Measurements from ENCODE around the gene SSTR3.

The SSTR3 gene

GRCh38 chr22:37241351-37242142 lies 29.3 kb upstream of the SSTR3 start:
- H3F3A ChIP-seq (ENCODE audit: control insufficient read depth, insufficient read depth), result peaks cover 16% of the 10 kb centered on the region
- peaks cover 64% of the 10 kb centered on the region for H3K79me2 ChIP-seq (ENCODE audit: control insufficient read depth, low read length)
- no peaks in the 10 kb centered on the region for H4K20me1 ChIP-seq (ENCODE audit: control insufficient read depth, insufficient read depth, low read depth, low read length)
- H3K36me3 ChIP-seq (ENCODE audit: control insufficient read depth, low read length), result peaks cover 62% of the 10 kb centered on the region
- no peaks in the 10 kb centered on the region for H3K27me3 ChIP-seq (ENCODE audit: control insufficient read depth, low read length)
- H3K27ac ChIP-seq (ENCODE audit: low read depth, low read length), result peak overlapping the region; percentile 93
- TF ChIP-seq EZH2phosphoT487 (IDR thresholded peaks at IDR 0.05; ENCODE audit: borderline replicate concordance, low read length), result no peak
- TF ChIP-seq CTCF (IDR thresholded peaks at IDR 0.05; ENCODE audit: low read depth, low read length, poor library complexity, severe bottlenecking), result no peak
- no peaks in the 10 kb centered on the region for H3K9me3 ChIP-seq (ENCODE audit: control insufficient read depth, insufficient read depth, low read length)
- peaks cover 83% of the 10 kb centered on the region for H3K4me1 ChIP-seq (ENCODE audit: control insufficient read depth, low read length)
- H3K4me3 ChIP-seq (ENCODE audit: low read length), result peak overlapping the region; percentile 93
- peak overlapping the region; percentile 83 for H3K4me2 ChIP-seq (ENCODE audit: low read length)
- H3K9me2 ChIP-seq (replicated peaks; ENCODE audit: control insufficient read depth, low read length), result no peaks in the 10 kb centered on the region

- H3K9me2 ChIP-seq (replicated peaks; ENCODE audit: control insufficient read depth, low read length), result no peaks in the 10 kb centered on the region
- H3K79me2 ChIP-seq (ENCODE audit: control insufficient read depth, low read length), result peaks cover 71% of the 10 kb centered on the region
- H3K9me3 ChIP-seq (ENCODE audit: control insufficient read depth, insufficient read depth, low read length), result no peaks in the 10 kb centered on the region
- peak overlapping the region; percentile 83 for H3K4me2 ChIP-seq (ENCODE audit: low read length)
- no peaks in the 10 kb centered on the region for H3K27me3 ChIP-seq (ENCODE audit: control insufficient read depth, low read length)
- no peak overlapping the region for H3K27ac ChIP-seq (ENCODE audit: low read depth, low read length)
- TF ChIP-seq EZH2phosphoT487 (IDR thresholded peaks at IDR 0.05; ENCODE audit: borderline replicate concordance, low read length) (no peak), CTCF (IDR thresholded peaks at IDR 0.05; ENCODE audit: low read depth, low read length, poor library complexity, severe bottlenecking) (no peak)
- H3K4me3 ChIP-seq (ENCODE audit: low read length), result peak overlapping the region; percentile 93; the same call in 1 of the 2 replicates
- H3F3A ChIP-seq (ENCODE audit: control insufficient read depth, insufficient read depth), result peaks cover 14% of the 10 kb centered on the region
- peaks cover 68% of the 10 kb centered on the region for H3K36me3 ChIP-seq (ENCODE audit: control insufficient read depth, low read length)
- H4K20me1 ChIP-seq (ENCODE audit: control insufficient read depth, insufficient read depth, low read depth, low read length), result no peaks in the 10 kb centered on the region
- H3K4me1 ChIP-seq (ENCODE audit: control insufficient read depth, low read length), result peaks cover 85% of the 10 kb centered on the region
These were observed 28.7 kb upstream of the SSTR3 start for GRCh38 chr22:37240941-37241320.

GRCh38 chr22:37240240-37240940 lies 28.1 kb upstream of the SSTR3 start:
- Histone ChIP-seq H3K4me1 (ENCODE audit: control insufficient read depth, low read length) (peaks cover 85% of the 10 kb centered on the region), H3F3A (ENCODE audit: control insufficient read depth, insufficient read depth) (peaks cover 11% of the 10 kb centered on the region), H3K79me2 (ENCODE audit: control insufficient read depth, low read length) (peaks cover 76% of the 10 kb centered on the region), H3K4me3 (ENCODE audit: low read length) (no peak overlapping the region), H3K4me2 (ENCODE audit: low read length) (peak overlapping the region; percentile 83; the same call in 1 of the 2 replicates), H3K27me3 (ENCODE audit: control insufficient read depth, low read length) (no peaks in the 10 kb centered on the region), H3K36me3 (ENCODE audit: control insufficient read depth, low read length) (peaks cover 73% of the 10 kb centered on the region), H3K27ac (ENCODE audit: low read depth, low read length) (no peak overlapping the region), H3K9me3 (ENCODE audit: control insufficient read depth, insufficient read depth, low read length) (no peaks in the 10 kb centered on the region), H4K20me1 (ENCODE audit: control insufficient read depth, insufficient read depth, low read depth, low read length) (no peaks in the 10 kb centered on the region), H3K9me2 (replicated peaks; ENCODE audit: control insufficient read depth, low read length) (no peaks in the 10 kb centered on the region)
- TF ChIP-seq EZH2phosphoT487 (IDR thresholded peaks at IDR 0.05; ENCODE audit: borderline replicate concordance, low read length), result no peak
- no peak for TF ChIP-seq CTCF (IDR thresholded peaks at IDR 0.05; ENCODE audit: low read depth, low read length, poor library complexity, severe bottlenecking)

Data from DOHH2 (cell line).